Kidney epithelial cell (primary cell): Measurements from ENCODE around the gene FAH. TPM values are rescaled to one million over a fixed set of nuclear protein-coding genes. Genes with fewer than 3 reads are reported as not detected.

ENCODE experiments used
- DNase-seq: peaks from one replicate; pipeline ENCODE4 v3.0.0-alpha.2; 2010; ENCODE audit warnings: low read depth
- H3K27me3 ChIP-seq: 2 replicates; pipeline ENCODE4 v1.6.0; 2011; ENCODE audit warnings: low read length; ENCODE audit not compliant: control insufficient read depth, insufficient read depth
- H3K36me3 ChIP-seq: 2 replicates; pipeline ENCODE4 v1.5.1; 2011; ENCODE audit warnings: low read length; ENCODE audit not compliant: control insufficient read depth, insufficient read depth
- H3K4me3 ChIP-seq: 2 replicates; pipeline ENCODE4 v1.5.1; 2011; ENCODE audit warnings: low read depth, mild to moderate bottlenecking, control low read depth, low read length
- CTCF ChIP-seq: IDR thresholded peaks from 2 replicates; pipeline ENCODE4 v1.5.1; 2011; ENCODE audit warnings: mild to moderate bottlenecking, moderate library complexity, low read length, control low read depth, inconsistent platforms; ENCODE audit not compliant: insufficient read depth, poor library complexity, severe bottlenecking
- total RNA-seq: library from RNA; depleted of rRNA; stranded (reverse); fragments of >200 nt; gene quantifications from 2 replicates; pipeline ENCODE4 v1.2.3, GENCODE V29; 2015

Gene FAH
- 21.1 and 26.9 TPM in 2 replicates for total RNA-seq

GRCh38 chr15:80152896-80153876, at the start of gene FAH:
Gene FAH, plus strand, starts transcription at chr15:80152999. Its CDS starts 56 bp downstream, at chr15:80153055.
- no peak for DNase-seq

GRCh38 chr15:80105193-80105592, 47.6 kb upstream of the FAH start:
- no peak overlapping the region for H3K4me3 ChIP-seq
- no peak for DNase-seq
- no peak for TF ChIP-seq CTCF
- H3K27me3 ChIP-seq = no peaks in the 10 kb centered on the region
- H3K36me3 ChIP-seq = no peaks in the 10 kb centered on the region

More at GRCh38 chr15:80152896-80153876, at the start of gene FAH:
- peak within 1 kb of the TSS; percentile 67 for H3K4me3 ChIP-seq
- H3K27me3 ChIP-seq = no peaks in the 10 kb centered on the region
- no peak for TF ChIP-seq CTCF
- H3K36me3 ChIP-seq = no peaks in the 10 kb centered on the region

- no peaks in the 10 kb centered on the region for H3K36me3 ChIP-seq
- peak; percentile 25 for DNase-seq
- H3K4me3 ChIP-seq = no peak overlapping the region
- no peaks in the 10 kb centered on the region for H3K27me3 ChIP-seq
- no peak for TF ChIP-seq CTCF
These were observed 47.2 kb upstream of the FAH start for GRCh38 chr15:80105595-80105994.

GRCh38 chr15:80106051-80106450, 46.7 kb upstream of the FAH start:
- TF ChIP-seq CTCF = no peak

GRCh38 chr15:80107204-80107603, 45.6 kb upstream of the FAH start:
- Histone ChIP-seq H3K36me3 (no peaks in the 10 kb centered on the region), H3K27me3 (no peaks in the 10 kb centered on the region), H3K4me3 (no peak overlapping the region)
- no peak for DNase-seq
- TF ChIP-seq CTCF = no peak

More at GRCh38 chr15:80106051-80106450, 46.7 kb upstream of the FAH start:
- Histone ChIP-seq H3K36me3 (no peaks in the 10 kb centered on the region), H3K4me3 (no peak overlapping the region), H3K27me3 (no peaks in the 10 kb centered on the region)
- DNase-seq = no peak

- Histone ChIP-seq H3K27me3 (no peaks in the 10 kb centered on the region), H3K36me3 (no peaks in the 10 kb centered on the region), H3K4me3 (no peak overlapping the region)
- no peak for TF ChIP-seq CTCF
- DNase-seq = no peak
These were observed 45.0 kb upstream of the FAH start for GRCh38 chr15:80107774-80108173.
